Neutrophil (primary cell): ENCODE measurements around the gene LIMD2.
A peak's percentile ranks its signal among the peaks of the same experiment; 100 is the strongest.

Experiments used
- H3K27ac ChIP-seq: fragments of 200-600 bp; sonication (generic); 2 replicates; pipeline ENCODE4 v1.5.1; 2016; ENCODE audit warnings: mild to moderate bottlenecking, moderate library complexity
- H3K27me3 ChIP-seq: fragments of 200-600 bp; sonication (generic); 2 replicates; pipeline ENCODE4 v1.6.0; 2016; ENCODE audit warnings: mild to moderate bottlenecking
- H3K36me3 ChIP-seq: fragments of 200-600 bp; sonication (generic); 2 replicates; pipeline ENCODE4 v1.5.1; 2017
- H3K4me1 ChIP-seq, 2 experiments: fragments of 200-600 bp in 1 of 2; sonication (generic) in 1 of 2; 1 replicate in 1 of 2; 2 replicates in 1 of 2; pipeline versions ENCODE4 v1.5.1 to v1.6.1; 2013 to 2016; ENCODE audit warnings: low read depth in 1 of 2, low read length in 1 of 2, mild to moderate bottlenecking in 1 of 2, moderate library complexity in 1 of 2; ENCODE audit not compliant: control insufficient read depth in 1 of 2, insufficient read depth in 1 of 2
- H3K4me3 ChIP-seq, 2 experiments: fragments of 200-600 bp in 1 of 2; sonication (generic) in 1 of 2; 1 replicate in 1 of 2; 2 replicates in 1 of 2; pipeline ENCODE4 v1.5.1; 2013 to 2016; ENCODE audit warnings: low read depth in 1 of 2, low read length in 1 of 2, mild to moderate bottlenecking in 1 of 2, moderate library complexity in 1 of 2
- H3K9me3 ChIP-seq: fragments of 200-600 bp; sonication (generic); 2 replicates; pipeline ENCODE4 v1.5.1; 2016
- TF ChIP-seq, protein P1 (sequence below): fragments of 200-600 bp; sonication (generic); IDR thresholded peaks from 2 replicates; pipeline ENCODE4 v1.5.1; 2016; ENCODE audit warnings: antibody characterized with exemption

LIMD2 gene

DNA sequence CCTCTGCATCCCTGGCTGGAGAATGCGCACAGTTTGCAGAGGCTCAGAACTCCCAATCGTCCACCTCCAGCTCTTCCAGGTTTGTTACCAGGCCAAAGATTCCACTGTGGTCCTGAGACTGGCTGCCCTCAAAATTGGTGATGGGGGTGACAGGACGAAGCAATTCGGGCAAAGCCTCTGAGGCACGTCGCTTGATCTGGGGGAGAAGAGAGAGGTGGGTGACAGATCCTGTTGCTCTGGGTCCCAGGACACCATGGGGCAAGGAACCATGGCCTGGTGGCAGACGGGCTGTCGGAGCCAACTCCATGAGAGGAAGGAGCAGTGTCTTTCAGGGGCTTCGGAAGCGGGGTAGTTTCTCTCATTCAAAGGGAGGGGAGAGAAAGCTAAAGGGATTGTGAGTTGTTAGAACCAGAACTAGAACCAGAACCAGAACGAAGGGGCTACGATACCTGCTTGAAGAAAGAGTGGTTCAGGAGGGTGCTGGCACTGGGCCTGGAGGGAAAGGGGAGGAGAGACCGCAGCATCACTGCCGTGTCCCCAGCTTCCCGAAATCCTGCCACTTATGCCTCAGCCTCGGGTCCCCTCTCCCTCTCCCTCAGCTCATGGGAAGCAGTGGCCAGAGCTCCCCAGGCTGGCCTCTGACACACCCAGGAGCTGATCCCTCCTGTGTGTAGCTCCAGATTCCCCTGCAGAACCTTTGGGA, 3.8 kb upstream of the LIMD2 start:
- Histone ChIP-seq H3K9me3 (no peaks in the 10 kb centered on the region), H3K27ac (peak overlapping the region; percentile 100), H3K4me1 (peaks cover 38 to 39% of the 10 kb centered on the region in 2 experiments), H3K27me3 (no peaks in the 10 kb centered on the region), H3K36me3 (peaks cover 55% of the 10 kb centered on the region), H3K4me3 (no peak overlapping the region)
- TF ChIP-seq, protein P1, sequence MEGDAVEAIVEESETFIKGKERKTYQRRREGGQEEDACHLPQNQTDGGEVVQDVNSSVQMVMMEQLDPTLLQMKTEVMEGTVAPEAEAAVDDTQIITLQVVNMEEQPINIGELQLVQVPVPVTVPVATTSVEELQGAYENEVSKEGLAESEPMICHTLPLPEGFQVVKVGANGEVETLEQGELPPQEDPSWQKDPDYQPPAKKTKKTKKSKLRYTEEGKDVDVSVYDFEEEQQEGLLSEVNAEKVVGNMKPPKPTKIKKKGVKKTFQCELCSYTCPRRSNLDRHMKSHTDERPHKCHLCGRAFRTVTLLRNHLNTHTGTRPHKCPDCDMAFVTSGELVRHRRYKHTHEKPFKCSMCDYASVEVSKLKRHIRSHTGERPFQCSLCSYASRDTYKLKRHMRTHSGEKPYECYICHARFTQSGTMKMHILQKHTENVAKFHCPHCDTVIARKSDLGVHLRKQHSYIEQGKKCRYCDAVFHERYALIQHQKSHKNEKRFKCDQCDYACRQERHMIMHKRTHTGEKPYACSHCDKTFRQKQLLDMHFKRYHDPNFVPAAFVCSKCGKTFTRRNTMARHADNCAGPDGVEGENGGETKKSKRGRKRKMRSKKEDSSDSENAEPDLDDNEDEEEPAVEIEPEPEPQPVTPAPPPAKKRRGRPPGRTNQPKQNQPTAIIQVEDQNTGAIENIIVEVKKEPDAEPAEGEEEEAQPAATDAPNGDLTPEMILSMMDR, result no peak

GRCh38 chr17:63703029-63703428, 3.1 kb upstream of the LIMD2 start:
- peaks cover 38 to 43% of the 10 kb centered on the region in 2 experiments for H3K4me1 ChIP-seq
- H3K27me3 ChIP-seq, result no peaks in the 10 kb centered on the region
- peak overlapping the region; percentile 73 to 98 for H3K4me3 ChIP-seq
- H3K36me3 ChIP-seq, result peaks cover 55% of the 10 kb centered on the region
- H3K9me3 ChIP-seq, result no peaks in the 10 kb centered on the region
- peak overlapping the region; percentile 100 for H3K27ac ChIP-seq
- TF ChIP-seq, protein P1, result no peak

DNA sequence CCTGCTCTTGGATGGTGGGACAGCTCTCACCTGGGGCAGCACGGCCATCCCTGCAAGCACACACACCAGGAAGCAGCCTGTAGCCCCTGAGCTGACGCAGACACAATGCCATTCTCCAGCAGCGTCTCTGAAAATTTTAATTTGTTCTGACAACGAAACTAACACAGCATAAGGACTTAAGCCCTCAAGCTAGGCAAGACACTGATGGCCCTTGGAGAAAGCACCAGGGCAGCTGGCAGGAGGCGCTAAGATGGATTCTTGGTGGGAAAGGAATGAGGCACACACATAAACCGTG, 2.7 kb upstream of the LIMD2 start:
- Histone ChIP-seq H3K36me3 (peaks cover 56% of the 10 kb centered on the region), H3K27ac (peak overlapping the region; percentile 100), H3K9me3 (no peaks in the 10 kb centered on the region), H3K27me3 (no peaks in the 10 kb centered on the region), H3K4me3 (peak overlapping the region; percentile 73 to 98), H3K4me1 (peaks cover 40 to 47% of the 10 kb centered on the region in 2 experiments)
- TF ChIP-seq, protein P1, result no peak

- Histone ChIP-seq H3K4me3 (peak overlapping the region; percentile 73 to 98), H3K27me3 (no peaks in the 10 kb centered on the region), H3K36me3 (peaks cover 58% of the 10 kb centered on the region), H3K4me1 (peaks cover 46 to 53% of the 10 kb centered on the region in 2 experiments), H3K27ac (peak overlapping the region; percentile 100), H3K9me3 (no peaks in the 10 kb centered on the region)
- TF ChIP-seq, protein P1, result no peak
These were observed 2.2 kb upstream of the LIMD2 start for GRCh38 chr17:63701868-63702720.

DNA sequence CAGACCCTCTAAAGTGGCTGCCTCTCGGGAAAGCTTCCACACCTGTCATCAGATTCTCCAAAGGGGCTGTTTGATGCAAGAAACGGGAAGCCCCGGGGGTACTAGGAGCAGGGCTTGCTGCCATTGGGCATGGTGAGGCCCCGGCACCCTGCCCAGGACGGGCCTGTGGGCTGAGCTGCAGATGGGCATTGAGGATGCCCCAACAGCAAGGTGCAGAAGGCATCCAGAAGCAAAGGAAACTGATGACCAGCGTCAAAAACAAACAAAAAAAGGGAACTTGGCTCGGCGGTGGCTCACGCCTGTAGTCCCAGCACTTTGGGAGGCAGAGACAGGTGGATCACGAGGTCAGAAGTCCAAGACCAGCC, 1.5 kb upstream of the LIMD2 start:
- Histone ChIP-seq H3K4me1 (peaks cover 47 to 58% of the 10 kb centered on the region in 2 experiments), H3K4me3 (peak overlapping the region; percentile 73 to 98), H3K27ac (peak overlapping the region; percentile 100)

More for the DNA sequence above, 1.5 kb upstream of the LIMD2 start:
- Histone ChIP-seq H3K9me3 (no peaks in the 10 kb centered on the region), H3K27me3 (no peaks in the 10 kb centered on the region), H3K36me3 (peaks cover 58% of the 10 kb centered on the region)
- TF ChIP-seq, protein P1, result no peak
